NCI-H146 (cell line): Measurements from ENCODE around the gene ABLIM1.
"Not testable (repeated sequence)": the region's sequence is repeated elsewhere in the genome, so short reads cannot be mapped to it uniquely, and the experiment has no call there.

Experiments
- DNase-seq: peaks from one replicate; lab custom pipeline; 2025; lab: John Stamatoyannopoulos, UW

The ABLIM1 gene

GRCh38 chr10:114658175-114658574 is at the start of gene ABLIM1:
ABLIM1 (minus strand) TSS chr10:114658275; CDS start chr10:114658200, 75 bp downstream.
- DNase-seq = no peak

DNA sequence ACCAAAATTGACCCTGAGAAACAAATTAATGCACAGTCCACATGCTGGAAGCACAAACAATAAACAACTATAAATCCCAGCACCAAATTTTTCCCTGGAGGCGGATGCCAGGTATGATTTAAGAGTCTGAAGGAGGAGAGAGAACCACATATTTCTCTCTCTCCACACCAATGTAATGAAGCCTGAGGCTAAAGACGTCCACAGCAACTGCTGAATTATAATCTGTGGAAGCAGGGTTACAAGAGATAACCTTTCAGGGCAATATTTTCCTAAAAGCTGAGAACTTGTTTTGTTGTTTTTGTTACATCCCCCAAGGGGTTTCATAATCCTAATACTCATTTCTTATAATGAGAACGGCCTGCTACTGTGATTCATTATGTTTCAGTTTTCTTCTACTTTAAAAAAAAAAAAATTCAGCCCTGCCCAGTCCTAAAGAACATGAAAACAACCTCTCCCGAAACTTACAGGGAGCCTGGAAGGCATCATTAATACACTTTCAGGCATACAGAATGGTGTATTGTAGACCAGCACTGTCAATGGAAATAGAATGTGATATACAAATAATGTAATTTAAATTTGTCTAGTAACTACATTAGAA is 48.5 kb upstream of the ABLIM1 start:
- DNase-seq = no peak

DNA sequence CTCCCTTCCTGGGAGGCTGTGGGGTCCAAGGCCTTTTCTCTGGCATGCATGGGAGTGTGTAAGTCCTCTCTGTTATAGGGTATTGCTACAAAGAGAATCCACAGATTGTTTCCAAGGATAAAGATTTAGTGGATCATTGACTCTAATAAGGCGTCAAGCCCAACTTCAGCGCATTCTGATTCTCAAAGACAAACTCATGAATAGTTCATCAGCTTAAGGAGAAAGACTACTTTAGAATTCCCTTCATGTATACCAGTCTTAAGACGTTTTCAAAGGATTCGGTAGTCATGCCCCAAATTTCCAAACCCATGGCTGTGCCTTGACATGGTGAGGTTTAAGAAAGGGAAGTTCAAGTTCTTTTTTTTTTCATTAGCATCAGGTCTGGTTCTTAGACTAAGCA is 46.6 kb upstream of the ABLIM1 start:
- no peak for DNase-seq

- peak; percentile 30 for DNase-seq
Observed at GRCh38 chr10:114703377-114704107, 45.5 kb upstream of the ABLIM1 start.

- no peak for DNase-seq
Observed at GRCh38 chr10:114698271-114699061, 40.4 kb upstream of the ABLIM1 start.

DNA sequence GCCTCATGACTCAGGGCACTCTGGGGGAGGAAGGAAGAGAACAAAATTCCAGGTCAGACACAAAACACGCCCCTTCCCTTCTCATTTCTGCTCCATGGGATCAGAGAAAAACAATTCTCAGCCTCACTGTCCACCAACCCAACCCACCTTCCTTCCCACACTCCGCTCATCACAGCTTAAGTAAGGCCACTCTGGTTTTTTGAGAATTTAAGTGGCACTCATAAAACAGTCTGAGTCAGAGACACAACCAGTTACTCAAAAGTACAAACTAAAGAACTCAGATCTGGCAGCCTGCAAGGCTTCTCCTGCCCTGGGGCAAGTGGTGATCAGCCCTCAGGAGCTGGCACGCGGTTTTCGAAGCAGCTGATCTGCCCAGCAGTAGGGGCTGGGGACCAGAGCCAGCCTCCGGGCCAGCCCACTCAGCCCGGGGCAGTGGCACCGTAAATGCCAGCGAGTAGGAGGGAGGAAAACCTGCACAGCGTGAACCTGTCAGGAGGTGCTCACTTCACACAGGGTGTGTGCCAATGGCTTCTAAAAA is 39.1 kb upstream of the ABLIM1 start:
- DNase-seq = no peak

- DNase-seq = not testable (repeated sequence)
Observed at GRCh38 chr10:114696301-114696700, 38.2 kb upstream of the ABLIM1 start.

DNA sequence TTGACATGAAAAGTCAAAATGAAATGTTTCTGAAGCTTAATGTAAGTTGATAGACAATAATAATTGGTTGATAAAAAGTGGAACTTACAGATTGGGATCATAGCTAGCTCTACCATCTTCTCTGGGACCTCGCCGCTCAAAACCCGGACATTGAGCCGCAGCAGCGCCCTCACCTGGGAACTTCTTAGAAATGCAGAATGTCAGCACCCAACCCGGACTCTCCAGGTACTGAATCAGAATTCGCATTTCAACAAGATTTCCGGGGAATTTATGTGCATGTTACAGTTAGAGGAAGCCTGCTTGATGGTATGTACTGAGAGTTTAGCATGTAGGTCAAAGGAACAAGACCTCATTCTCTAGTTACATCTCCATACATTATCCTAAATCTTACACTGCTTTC is 36.7 kb upstream of the ABLIM1 start:
- peak; percentile 42 for DNase-seq

- DNase-seq = no peak
Observed at GRCh38 chr10:114694062-114694461, 36.0 kb upstream of the ABLIM1 start.

GRCh38 chr10:114691442-114691941 is 33.4 kb upstream of the ABLIM1 start:
- no peak for DNase-seq

GRCh38 chr10:114688786-114689185 is 30.7 kb upstream of the ABLIM1 start:
- DNase-seq = no peak

DNA sequence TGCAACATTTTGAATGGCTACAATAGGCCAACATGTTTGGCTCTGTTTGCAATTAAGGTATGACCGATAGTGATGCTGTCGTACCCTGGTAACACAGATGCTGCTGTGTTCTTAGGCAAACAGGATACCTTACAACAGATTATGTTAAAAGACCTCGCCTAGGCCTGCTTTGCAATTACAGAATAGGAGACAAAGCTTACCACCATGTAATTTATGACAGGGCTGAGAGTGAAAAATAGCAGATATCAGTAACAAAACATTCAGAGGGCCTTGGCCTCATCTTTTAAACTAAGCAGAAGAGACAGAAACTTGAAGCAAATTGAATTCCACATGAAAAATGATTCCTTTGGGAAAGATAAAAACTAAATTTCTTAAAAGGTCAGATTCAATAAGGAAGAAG is 29.4 kb upstream of the ABLIM1 start:
- DNase-seq = peak; percentile 53

GRCh38 chr10:114686013-114686412 is 27.9 kb upstream of the ABLIM1 start:
- no peak for DNase-seq

- DNase-seq = peak; percentile 9
Observed at GRCh38 chr10:114685456-114685855, 27.4 kb upstream of the ABLIM1 start.

- DNase-seq = peak; percentile 29
Observed at GRCh38 chr10:114684822-114685209, 26.7 kb upstream of the ABLIM1 start.

DNA sequence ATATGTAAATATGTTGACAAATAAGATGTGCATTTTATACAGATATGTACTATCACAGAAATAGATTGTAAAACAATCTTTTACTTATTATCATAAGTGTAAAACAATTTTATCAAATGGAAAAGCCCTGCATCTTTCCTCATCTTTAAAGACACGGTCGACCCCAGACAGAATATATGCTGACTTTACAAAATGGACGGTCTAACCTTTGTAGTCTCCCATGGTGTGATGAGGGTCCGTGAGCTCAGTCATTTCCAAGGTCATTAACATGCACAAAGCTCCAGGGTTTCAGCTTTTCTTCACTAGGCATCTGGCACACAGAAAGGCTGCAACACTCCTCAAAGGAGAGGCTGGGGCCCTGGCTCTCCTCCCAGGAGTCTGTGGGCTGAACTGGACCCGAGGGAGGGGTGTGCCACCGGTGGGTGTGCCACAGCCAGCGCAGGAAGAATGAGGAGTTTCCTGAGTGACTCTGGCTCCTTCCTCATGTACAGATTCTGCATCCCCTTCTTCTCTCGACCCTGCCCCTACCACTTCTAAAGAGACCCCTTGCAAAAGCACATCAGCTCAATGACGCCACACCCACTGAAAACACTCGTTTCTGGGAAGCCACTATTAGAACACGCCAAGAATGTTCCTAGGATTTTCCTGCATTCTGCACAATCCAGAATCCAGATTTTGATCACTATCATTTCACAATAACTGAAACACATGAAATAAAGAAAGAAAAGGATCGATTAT is 26.2 kb upstream of the ABLIM1 start:
- no peak for DNase-seq

DNA sequence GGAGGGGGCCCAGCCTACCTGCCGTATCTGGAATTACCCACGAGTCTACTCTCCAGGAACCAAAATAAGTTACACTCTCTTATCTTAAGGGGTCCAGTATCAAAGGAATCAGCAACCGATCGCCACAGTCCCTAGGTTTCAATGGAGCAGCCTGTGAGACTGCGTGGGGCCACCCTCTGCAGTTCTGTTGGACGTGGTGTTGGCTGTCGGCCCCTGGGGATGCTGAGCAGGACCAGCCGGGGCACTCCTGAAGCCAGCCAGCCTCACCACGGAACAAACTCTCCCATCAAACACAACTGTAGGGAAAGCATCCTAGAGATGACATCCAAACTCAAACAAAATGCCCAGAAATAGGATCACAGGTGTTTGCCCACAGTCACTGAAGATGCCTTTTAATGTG is 25.5 kb upstream of the ABLIM1 start:
- DNase-seq = no peak

DNA sequence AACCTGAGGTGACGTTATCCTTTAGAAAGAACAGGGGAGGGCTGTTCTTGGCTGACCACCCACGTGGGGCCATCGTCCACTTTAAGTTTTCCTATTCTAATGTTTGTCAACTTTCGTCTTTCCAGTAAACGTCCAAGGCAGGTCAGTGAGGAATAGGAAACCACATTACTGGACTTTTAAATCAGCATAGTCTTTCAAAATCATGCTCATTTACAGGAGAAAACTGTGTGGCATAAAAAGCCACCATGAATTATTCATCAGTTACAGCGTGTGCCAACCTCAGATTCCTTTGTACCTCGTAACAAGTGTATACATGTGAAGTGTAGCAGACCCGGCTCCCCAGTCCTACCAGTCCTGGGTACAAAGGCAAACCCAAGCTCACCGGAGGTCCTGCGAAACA is 25.1 kb upstream of the ABLIM1 start:
- no peak for DNase-seq

GRCh38 chr10:114682532-114682931 is 24.5 kb upstream of the ABLIM1 start:
- DNase-seq = no peak

GRCh38 chr10:114682121-114682520 is 24.0 kb upstream of the ABLIM1 start:
- DNase-seq = no peak

DNA sequence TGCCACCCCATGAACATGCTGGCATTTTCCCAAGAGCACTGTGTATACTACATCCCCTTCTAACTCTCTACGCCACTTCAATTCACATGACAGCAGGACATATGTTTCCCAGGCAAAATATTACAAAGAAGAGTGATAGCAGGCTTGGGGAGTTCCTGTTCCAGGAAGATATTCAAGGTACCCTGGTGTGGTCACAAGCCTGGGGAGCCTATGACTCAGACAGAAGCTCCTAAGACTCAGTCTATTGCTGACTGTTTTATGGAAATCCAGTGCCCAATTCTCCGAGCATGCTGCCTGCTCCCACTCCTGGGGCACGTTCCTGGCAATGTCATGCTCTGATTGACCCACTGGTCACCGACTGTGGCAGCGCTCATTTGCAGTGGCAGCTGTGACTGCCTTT is 23.5 kb upstream of the ABLIM1 start:
- DNase-seq = no peak
